Dedifferentiated amniotic fluid mesenchymal stem cell (primary cell): Measurements from ENCODE around the gene CLDN16.

Source experiments
- DNase-seq: peaks from one replicate; pipeline ENCODE4 v3.0.0-alpha.2; 2016; ENCODE audit errors: extremely low spot score

Gene CLDN16

DNA sequence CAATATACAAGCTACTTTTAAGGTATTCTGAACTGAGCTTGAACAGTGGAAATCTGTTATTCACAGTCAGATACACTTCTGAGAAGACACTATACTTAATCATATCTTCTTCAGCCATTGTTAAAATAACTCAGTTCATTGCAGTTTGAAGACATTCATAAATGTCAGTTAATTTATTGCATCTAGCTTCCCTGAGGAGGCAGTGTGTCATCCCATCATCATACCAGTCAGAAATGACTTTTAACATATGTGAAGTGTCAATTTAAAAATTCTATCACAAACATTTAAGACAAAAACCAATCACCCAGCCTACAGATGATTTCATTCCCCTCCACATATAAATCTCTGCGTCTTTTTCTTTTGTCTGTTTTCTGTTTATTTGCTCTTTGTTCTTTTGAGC is 54.3 kb downstream of the CLDN16 start:
- DNase-seq = no peak

DNA sequence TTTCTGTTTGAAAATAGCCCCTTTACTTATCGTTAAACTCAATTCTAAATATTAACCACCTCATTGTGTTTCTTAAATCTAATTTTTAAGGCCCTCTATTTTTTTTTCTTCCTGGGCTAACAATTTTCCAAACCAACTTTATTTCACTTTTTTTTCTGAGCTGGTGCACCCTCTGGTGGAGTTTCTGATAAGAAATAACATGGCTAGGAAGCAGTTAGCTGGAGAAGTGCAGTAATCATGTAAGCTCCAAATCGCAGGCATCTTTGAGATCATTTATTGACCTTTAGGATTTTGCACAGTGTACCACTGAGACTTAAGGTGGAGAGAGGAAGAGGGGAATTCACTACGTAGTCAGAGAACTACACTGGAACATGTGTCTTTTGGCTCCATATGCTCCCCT is 55.3 kb downstream of the CLDN16 start:
- DNase-seq = peak; percentile 51

DNA sequence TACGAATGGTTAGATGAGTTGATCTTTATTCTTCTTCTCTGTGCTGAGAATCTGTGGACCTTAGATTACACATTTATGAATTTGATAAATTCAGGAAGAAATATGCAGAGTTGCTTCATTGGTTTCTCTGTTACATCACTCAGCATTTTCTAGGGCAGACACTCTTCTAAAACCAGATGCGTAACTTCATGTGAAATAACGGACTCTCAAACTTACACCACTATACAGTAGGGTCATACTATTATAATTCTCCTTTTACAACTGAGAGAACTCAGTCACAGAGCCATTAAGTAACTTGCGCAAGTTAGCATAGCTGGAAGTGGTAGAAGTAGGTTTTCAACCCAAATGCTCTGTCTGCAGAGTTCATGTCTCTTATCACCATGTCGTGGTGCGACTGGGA is 56.0 kb downstream of the CLDN16 start:
- no peak for DNase-seq

DNA sequence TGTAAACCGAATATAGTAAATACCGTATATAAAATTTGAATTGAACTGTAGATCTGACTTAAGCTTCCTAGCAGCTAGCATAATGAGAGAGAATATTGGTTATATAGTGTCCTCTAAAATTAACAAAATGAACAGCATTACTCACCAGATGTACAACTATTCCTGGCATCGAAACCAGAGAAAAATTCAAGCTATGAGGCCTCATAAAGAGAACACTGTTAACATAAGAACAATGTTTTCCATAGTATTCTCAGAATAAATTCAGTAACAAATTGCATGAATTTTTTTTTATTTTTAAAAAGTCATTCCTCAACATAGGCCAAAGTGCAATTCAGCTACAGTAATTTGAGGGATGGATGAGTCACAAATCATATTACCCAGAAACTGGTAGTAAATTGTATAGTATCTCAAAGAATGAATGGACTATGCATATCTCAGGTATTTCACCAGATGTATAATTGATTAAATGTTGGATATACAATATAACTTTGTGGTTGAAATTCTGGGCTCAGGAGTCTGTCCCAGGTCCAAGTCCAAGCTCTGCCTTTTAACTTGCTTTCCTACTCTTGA is 56.7 kb downstream of the CLDN16 start:
- DNase-seq = no peak

DNA sequence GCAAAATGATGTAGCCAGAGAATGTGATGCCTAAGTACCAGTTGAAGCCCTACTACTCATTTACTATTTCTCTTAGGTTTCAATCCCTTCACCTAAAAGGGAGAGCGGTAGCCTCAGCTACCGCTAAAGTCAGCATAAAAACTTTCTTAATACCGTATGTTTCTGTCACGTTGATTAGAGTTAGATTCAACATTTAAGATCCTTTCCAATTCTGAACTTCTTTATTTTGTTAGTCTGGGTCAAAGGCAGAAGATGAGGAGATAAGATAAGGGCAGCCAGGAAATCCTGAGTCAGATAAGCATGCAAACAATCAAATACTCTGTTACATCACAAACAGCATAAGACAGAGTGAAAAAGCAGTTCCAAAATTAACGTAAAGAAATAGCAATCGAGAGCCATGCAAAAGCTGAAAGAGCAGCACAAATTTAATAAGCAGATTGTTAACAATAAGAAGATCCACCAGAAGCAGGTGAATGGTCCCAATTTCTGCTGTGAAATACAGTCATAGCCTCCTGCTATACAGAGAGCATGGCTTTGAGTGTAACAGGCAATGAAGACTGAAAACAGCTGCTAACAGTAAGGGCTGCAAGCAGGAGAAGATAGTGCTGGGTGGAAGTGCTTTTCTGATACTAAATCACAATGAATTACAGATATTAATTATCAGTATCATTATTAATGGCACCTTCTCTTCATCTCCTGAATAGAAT is 58.8 kb downstream of the CLDN16 start:
- no peak for DNase-seq

GRCh38 chr3:190448256-190448655 is 60.3 kb downstream of the CLDN16 start:
- no peak for DNase-seq

GRCh38 chr3:190449801-190450200 is 61.8 kb downstream of the CLDN16 start, which contains the start of gene TMEM207:
Gene TMEM207 (minus strand): TSS chr3:190449901. CDS start chr3:190449809, 92 bp downstream.
- no peak for DNase-seq

DNA sequence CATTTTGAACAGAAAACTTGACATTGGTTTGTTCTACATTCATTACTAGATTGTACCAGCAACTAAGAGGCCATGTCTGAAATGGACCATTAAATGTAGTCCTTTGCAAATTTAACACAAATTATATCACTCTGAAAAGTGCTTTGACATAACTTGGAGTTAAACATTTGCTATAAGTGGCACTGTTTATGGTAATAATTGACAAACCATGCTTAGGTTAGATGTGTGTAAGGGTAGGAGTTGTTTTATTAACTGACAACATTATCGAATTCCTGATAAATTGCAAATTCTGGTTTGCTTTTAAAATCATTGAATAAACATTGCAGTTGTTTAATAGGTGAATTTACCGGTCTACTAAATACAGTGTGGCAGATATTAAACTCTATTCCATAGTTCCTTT is 67.9 kb downstream of the CLDN16 start:
- DNase-seq = no peak

GRCh38 chr3:190456770-190457169 is 68.8 kb downstream of the CLDN16 start:
- DNase-seq = no peak

DNA sequence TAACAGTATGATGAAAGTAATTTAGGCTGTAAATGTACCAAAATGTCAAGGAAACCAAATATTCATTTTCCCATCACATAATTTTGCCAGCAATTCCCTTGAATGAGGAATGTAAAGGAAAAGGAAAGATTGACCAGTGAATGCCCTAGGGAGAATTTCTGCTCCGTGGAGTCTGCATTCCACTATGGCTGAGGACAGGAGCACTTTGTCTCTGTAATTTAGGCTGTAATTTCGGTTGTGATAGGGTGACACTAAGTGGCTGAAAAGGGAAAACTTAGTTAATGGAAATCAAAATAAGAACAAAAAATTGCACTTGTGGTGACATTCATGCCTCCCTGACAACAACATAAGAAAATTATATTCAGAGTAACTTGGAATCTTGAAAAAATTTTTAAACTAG is 70.1 kb downstream of the CLDN16 start:
- peak; percentile 40 for DNase-seq
